ENCODE measurements around the gene MYLIP.

DNA sequence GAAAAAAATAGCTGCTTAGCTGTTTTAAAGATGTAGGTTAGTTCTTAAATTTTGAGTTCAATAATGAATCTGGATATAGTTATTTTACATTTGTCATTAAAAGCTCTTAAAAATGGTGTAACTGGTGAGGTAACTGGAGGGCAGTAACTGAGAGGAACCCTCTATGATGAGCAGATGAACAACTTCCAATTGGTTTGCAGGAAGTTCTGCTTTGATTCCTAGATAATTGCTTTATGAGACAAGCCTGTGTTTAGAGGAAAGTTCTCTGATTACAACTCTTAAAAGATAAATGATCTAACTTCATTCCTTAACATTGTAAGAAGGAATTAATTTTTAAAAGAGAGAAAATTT lies 8.5 kb downstream of the MYLIP start:
- TF ChIP-seq, protein P1, sequence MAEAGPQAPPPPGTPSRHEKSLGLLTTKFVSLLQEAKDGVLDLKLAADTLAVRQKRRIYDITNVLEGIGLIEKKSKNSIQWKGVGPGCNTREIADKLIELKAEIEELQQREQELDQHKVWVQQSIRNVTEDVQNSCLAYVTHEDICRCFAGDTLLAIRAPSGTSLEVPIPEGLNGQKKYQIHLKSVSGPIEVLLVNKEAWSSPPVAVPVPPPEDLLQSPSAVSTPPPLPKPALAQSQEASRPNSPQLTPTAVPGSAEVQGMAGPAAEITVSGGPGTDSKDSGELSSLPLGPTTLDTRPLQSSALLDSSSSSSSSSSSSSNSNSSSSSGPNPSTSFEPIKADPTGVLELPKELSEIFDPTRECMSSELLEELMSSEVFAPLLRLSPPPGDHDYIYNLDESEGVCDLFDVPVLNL (CRISPR knock-in tag; IDR thresholded peaks at IDR 0.05; ENCODE audit: borderline replicate concordance, low read depth): no peak
- TF ChIP-seq, protein P2, sequence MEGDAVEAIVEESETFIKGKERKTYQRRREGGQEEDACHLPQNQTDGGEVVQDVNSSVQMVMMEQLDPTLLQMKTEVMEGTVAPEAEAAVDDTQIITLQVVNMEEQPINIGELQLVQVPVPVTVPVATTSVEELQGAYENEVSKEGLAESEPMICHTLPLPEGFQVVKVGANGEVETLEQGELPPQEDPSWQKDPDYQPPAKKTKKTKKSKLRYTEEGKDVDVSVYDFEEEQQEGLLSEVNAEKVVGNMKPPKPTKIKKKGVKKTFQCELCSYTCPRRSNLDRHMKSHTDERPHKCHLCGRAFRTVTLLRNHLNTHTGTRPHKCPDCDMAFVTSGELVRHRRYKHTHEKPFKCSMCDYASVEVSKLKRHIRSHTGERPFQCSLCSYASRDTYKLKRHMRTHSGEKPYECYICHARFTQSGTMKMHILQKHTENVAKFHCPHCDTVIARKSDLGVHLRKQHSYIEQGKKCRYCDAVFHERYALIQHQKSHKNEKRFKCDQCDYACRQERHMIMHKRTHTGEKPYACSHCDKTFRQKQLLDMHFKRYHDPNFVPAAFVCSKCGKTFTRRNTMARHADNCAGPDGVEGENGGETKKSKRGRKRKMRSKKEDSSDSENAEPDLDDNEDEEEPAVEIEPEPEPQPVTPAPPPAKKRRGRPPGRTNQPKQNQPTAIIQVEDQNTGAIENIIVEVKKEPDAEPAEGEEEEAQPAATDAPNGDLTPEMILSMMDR (IDR thresholded peaks at IDR 0.05): no peak
- TF ChIP-seq ZBTB21 (CRISPR knock-in tag; IDR thresholded peaks at IDR 0.05; ENCODE audit: borderline replicate concordance) (no peak), SMAD4 (CRISPR knock-in tag; IDR thresholded peaks at IDR 0.05) (no peak), TEAD4 (CRISPR knock-in tag; IDR thresholded peaks at IDR 0.05) (no peak), NFE2L1 (CRISPR knock-in tag; IDR thresholded peaks at IDR 0.05) (no peak), NR1H2 (CRISPR knock-in tag; IDR thresholded peaks at IDR 0.05) (no peak), CBFB (CRISPR knock-in tag; IDR thresholded peaks at IDR 0.05; ENCODE audit: low read depth) (no peak)
- TF ChIP-seq, protein P3, sequence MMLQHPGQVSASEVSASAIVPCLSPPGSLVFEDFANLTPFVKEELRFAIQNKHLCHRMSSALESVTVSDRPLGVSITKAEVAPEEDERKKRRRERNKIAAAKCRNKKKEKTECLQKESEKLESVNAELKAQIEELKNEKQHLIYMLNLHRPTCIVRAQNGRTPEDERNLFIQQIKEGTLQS (CRISPR knock-in tag; conservative IDR thresholded peaks at IDR 0.05): no peak
- TF ChIP-seq, protein P4, sequence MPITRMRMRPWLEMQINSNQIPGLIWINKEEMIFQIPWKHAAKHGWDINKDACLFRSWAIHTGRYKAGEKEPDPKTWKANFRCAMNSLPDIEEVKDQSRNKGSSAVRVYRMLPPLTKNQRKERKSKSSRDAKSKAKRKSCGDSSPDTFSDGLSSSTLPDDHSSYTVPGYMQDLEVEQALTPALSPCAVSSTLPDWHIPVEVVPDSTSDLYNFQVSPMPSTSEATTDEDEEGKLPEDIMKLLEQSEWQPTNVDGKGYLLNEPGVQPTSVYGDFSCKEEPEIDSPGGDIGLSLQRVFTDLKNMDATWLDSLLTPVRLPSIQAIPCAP (CRISPR knock-in tag; IDR thresholded peaks at IDR 0.05): no peak
- TF ChIP-seq, protein P5, sequence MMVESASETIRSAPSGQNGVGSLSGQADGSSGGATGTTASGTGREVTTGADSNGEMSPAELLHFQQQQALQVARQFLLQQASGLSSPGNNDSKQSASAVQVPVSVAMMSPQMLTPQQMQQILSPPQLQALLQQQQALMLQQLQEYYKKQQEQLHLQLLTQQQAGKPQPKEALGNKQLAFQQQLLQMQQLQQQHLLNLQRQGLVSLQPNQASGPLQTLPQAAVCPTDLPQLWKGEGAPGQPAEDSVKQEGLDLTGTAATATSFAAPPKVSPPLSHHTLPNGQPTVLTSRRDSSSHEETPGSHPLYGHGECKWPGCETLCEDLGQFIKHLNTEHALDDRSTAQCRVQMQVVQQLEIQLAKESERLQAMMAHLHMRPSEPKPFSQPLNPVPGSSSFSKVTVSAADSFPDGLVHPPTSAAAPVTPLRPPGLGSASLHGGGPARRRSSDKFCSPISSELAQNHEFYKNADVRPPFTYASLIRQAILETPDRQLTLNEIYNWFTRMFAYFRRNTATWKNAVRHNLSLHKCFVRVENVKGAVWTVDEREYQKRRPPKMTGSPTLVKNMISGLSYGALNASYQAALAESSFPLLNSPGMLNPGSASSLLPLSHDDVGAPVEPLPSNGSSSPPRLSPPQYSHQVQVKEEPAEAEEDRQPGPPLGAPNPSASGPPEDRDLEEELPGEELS (CRISPR knock-in tag; IDR thresholded peaks at IDR 0.05): no peak
